K562 (cell line): Measurements from ENCODE around the gene CYP2A6. TPM values are rescaled to one million over a fixed set of nuclear protein-coding genes. Genes with fewer than 3 reads are reported as not detected.
"Not testable (repeated sequence)": the region's sequence is repeated elsewhere in the genome, so short reads cannot be mapped to it uniquely, and the experiment has no call there.

Source experiments
- ATAC-seq: fragments of 200-7000 bp; cut with Tn5 transposase; 3 replicates; pipeline ENCODE4 v1.9.1; 2020; ENCODE audit warnings: moderate library complexity
- BruUV-seq: library from RNA; stranded (reverse); fragments of 400-500 nt; replicated peaks from 2 replicates; lab custom pipeline; 2021; lab: Mats Ljungman, UMichigan
- CTCF ChIA-PET: fragments of 300-600 bp; formaldehyde crosslinking; extraction: SDS; loops from one replicate; lab custom pipeline; 2021; ENCODE audit warnings: low intra/inter-chr PET ratio; lab: Yijun Ruan, JAX
- POLR2A ChIA-PET: fragments of 300-600, 350-650 bp; sonication (Branson Sonifier 250); formaldehyde crosslinking; extraction: SDS; loops from one replicate; lab custom pipeline; 2021; ENCODE audit warnings: antibody characterized with exemption, inconsistent platforms; lab: Yijun Ruan, JAX
- DNase-seq, 4 experiments: peaks; one replicate each; pipeline versions ENCODE4 v3.0.0 to v3.0.0-alpha.2; 2011 to 2018; ENCODE audit warnings: low spot score in 3 of 4, mixed read lengths in 3 of 4; ENCODE audit errors: extremely low read depth in 1 of 4
- FAIRE-seq: peaks from 2 replicates; lab custom pipeline; 2011; peaks lifted over from hg19 to GRCh38; lab: Jason Lieb, UNC
- H2AFZ ChIP-seq: 2 replicates; pipeline ENCODE4 v1.6.0; 2011; ENCODE audit warnings: low read depth, low read length, control low read depth, inconsistent platforms
- H3K27ac ChIP-seq: fragments of 200-600 bp; 3 replicates; pipeline ENCODE4 v1.8.0; 2011; ENCODE audit warnings: low read depth, mild to moderate bottlenecking, control low read depth, inconsistent platforms, low read length, moderate library complexity, mixed read lengths; ENCODE audit errors: extremely low read depth
- H3K27me3 ChIP-seq, 2 experiments: fragments of 300-600 bp in 1 of 2; 2 replicates in 1 of 2; 3 replicates in 1 of 2; pipeline versions ENCODE4 v1.6.0 to v1.8.0; 2011; ENCODE audit warnings: inconsistent platforms in 2 of 2, low read length in 2 of 2, mild to moderate bottlenecking in 1 of 2, mixed read lengths in 1 of 2, moderate library complexity in 1 of 2; ENCODE audit not compliant: control insufficient read depth in 2 of 2, insufficient read depth in 2 of 2
- H3K36me3 ChIP-seq: fragments of 300-600 bp; 3 replicates; pipeline ENCODE4 v1.8.0; 2011; ENCODE audit warnings: mild to moderate bottlenecking, low read length, inconsistent platforms; ENCODE audit not compliant: control insufficient read depth, insufficient read depth
- H3K4me1 ChIP-seq, 2 experiments: fragments of 200-600 bp in 1 of 2; replicated peaks in 1 of 2; 2 replicates in 1 of 2; 3 replicates in 1 of 2; pipeline versions ENCODE4 v1.5.1 to v1.8.0; 2011; ENCODE audit warnings: inconsistent platforms in 2 of 2, low read length in 2 of 2, mild to moderate bottlenecking in 1 of 2, mixed read lengths in 1 of 2, moderate library complexity in 1 of 2; ENCODE audit not compliant: control insufficient read depth in 2 of 2, insufficient read depth in 2 of 2
- H3K4me2 ChIP-seq: 2 replicates; pipeline ENCODE4 v1.6.1; 2011; ENCODE audit warnings: low read length, control low read depth, inconsistent platforms, mixed read lengths; ENCODE audit not compliant: insufficient read depth
- H3K4me3 ChIP-seq: fragments of 200-600 bp; sonication (generic), shearing (Covaris generic); 2 replicates; pipeline ENCODE4 v1.5.1; 2016; ENCODE audit warnings: control low read depth, inconsistent platforms
- H3K79me2 ChIP-seq: fragments of 200-600 bp; 3 replicates; pipeline ENCODE4 v1.8.0; 2011; ENCODE audit warnings: low read length, inconsistent platforms; ENCODE audit not compliant: control insufficient read depth, insufficient read depth
- H3K9ac ChIP-seq, 2 experiments: 2 replicates each; pipeline versions ENCODE4 v1.6.0 to v1.6.1; 2011; ENCODE audit warnings: low read depth in 2 of 2, low read length in 2 of 2, control low read depth in 1 of 2, inconsistent platforms in 1 of 2, mild to moderate bottlenecking in 1 of 2, mixed read lengths in 1 of 2; ENCODE audit not compliant: insufficient read depth in 1 of 2
- H3K9me1 ChIP-seq: one replicate; pipeline ENCODE4 v1.6.0; 2011; ENCODE audit warnings: inconsistent platforms, mild to moderate bottlenecking, low read length, moderate library complexity; ENCODE audit not compliant: control insufficient read depth, insufficient read depth
- H3K9me3 ChIP-seq: replicated peaks from 2 replicates; pipeline ENCODE4 v1.5.1; 2011; ENCODE audit warnings: low read depth, low read length, inconsistent platforms; ENCODE audit not compliant: control insufficient read depth, insufficient read depth
- H4K20me1 ChIP-seq: replicated peaks from 2 replicates; pipeline ENCODE4 v1.6.1; 2011; ENCODE audit warnings: low read length, inconsistent platforms, mixed read lengths; ENCODE audit not compliant: control insufficient read depth, insufficient read depth
- NFE2 ChIP-seq: IDR thresholded peaks from 2 replicates; pipeline ENCODE4 v1.6.1; 2014; ENCODE audit warnings: antibody characterized with exemption, low read depth
- WGBS: fragments of 100-300 bp; shearing (Covaris generic); methylation state at CpG from one replicate; pipeline ENCODE4 v1.1.6; 2016; ENCODE audit warnings: low coverage, mixed read lengths; ENCODE audit not compliant: insufficient coverage; ENCODE audit errors: missing lambda C conversion rate; 5-methylcytosine and 5-hydroxymethylcytosine counted together
- in situ Hi-C: fragments of 300-500 bp; cut with MboI; formaldehyde crosslinking; loops from 4 replicates; pipeline ENCODE4 v1.15.0; 2018; ENCODE audit warnings: inconsistent platforms, mixed read lengths
- intact Hi-C: fragments of 100-400 bp; cut with micrococcal nuclease; formaldehyde crosslinking; loops from 2 replicates; pipeline ENCODE4 v1.14.2; 2022
- polyA plus RNA-seq, 8 experiments: library from polyadenylated mRNA; depleted of rRNA in 4 of 8; stranded (reverse) in 5 of 8; unstranded in 3 of 8; fragments of >200 nt; fragmentation: Nextera tagmentation in 2 of 8; fragmentation: Illumina TruSeq in 1 of 8; extraction: Ambion mirVana in 2 of 8; extraction: Trizol in 1 of 8; gene quantifications; 2 replicates each; pipeline versions ENCODE4 v1.2.1 to v1.2.3, GENCODE V29; 2011 to 2014; ENCODE audit warnings: inconsistent platforms in 1 of 8, missing spikeins in 1 of 8
- total RNA-seq, 7 experiments: library from RNA; depleted of rRNA in 6 of 7; stranded (reverse); fragments of >200 nt in 6 of 7; fragmentation: Illumina TruSeq in 2 of 7; extraction: Trizol in 2 of 7; gene quantifications; 2 replicates each; pipeline versions ENCODE4 v1.2.1 to v1.2.3, GENCODE V29; 2011 to 2021; ENCODE audit warnings: low replicate concordance in 1 of 7

CYP2A6 gene
- total and polyA plus RNA-seq, 9 of the 15 experiments (the other 6 are each of a cell fraction or from before 2014, with no cell fraction given), result 0.31 TPM; not detected in 8

DNA sequence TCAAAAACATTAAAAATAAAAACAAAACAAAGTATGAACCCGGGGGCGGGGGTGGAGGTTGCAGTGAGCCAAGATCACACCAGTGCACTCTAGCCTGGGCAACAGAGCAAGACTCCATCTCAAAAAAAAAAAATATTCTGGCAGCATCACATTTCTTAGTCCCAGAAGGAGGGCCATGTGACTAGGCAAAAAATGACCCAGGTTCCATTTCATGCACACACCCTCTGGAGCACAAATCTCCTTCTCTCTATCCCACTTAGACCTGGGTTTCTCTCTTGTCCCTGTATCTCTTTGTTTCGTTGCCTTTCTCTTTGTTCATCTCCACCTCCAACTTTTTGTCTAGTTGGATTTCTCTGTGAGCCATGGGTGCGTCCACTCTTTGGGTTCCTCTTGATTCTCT, 37.9 kb upstream of the CYP2A6 start (continued):
- peak; percentile 30; the same call in 1 of the 2 replicates for TF ChIP-seq NFE2

- H3K9me1 ChIP-seq, H3K4me3 ChIP-seq, CTCF ChIA-PET, H3K79me2 ChIP-seq, H3K9me3 ChIP-seq, H3K4me1 ChIP-seq, FAIRE-seq, H3K9ac ChIP-seq, H3K27me3 ChIP-seq, BruUV-seq, in situ Hi-C loops, DNase-seq, H2AFZ ChIP-seq, H3K36me3 ChIP-seq, POLR2A ChIA-PET, ATAC-seq, intact Hi-C loops, H4K20me1 ChIP-seq, H3K4me2 ChIP-seq, H3K27ac ChIP-seq: not testable (repeated sequence)
- WGBS, result no CpG with 5 or more reads among the region's 1 CpG
These were observed 34.1 kb upstream of the CYP2A6 start for GRCh38 chr19:40884187-40884931.

DNA sequence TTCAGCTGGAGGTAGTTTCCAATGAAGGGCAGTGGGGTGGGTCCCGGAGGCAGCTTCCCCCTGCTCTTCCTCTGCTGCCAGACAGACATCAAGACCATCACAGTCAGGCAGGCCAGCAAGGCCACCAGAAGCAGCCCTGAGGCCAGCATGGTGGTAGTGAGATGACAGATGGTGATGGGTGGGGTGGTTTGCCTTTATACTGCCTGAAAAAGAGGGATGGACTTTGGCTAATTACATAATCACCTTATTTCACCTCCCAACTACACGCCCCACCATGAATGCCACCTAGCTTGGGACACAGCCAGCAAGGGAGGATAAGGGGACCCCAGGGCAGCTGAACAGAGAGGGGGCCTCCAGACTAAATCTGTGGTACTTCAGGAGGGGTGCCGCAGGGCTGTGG, 31.8 kb upstream of the CYP2A6 start, which contains the start of gene CYP2A7:
Gene CYP2A7, minus strand, starts transcription at position 170 of the 400 bp plus-strand sequence. Its CDS starts 21 bp downstream, at position 149.
- H3K9ac ChIP-seq, H3K27ac ChIP-seq, H3K9me1 ChIP-seq, H3K36me3 ChIP-seq, H2AFZ ChIP-seq, DNase-seq, H3K4me2 ChIP-seq, H3K27me3 ChIP-seq, H3K4me3 ChIP-seq, H4K20me1 ChIP-seq, CTCF ChIA-PET, in situ Hi-C loops, ATAC-seq, H3K9me3 ChIP-seq, FAIRE-seq, intact Hi-C loops, H3K4me1 ChIP-seq, H3K79me2 ChIP-seq, BruUV-seq: not testable (repeated sequence)
- WGBS, result 29% methylated on average over 3 of the region's 3 CpGs
- POLR2A ChIA-PET, result interaction anchor here (0.6 kb wide), 1 partner anchor 42 kb away, joined by 3 read pairs; no protein-coding TSS in a partner anchor

DNA sequence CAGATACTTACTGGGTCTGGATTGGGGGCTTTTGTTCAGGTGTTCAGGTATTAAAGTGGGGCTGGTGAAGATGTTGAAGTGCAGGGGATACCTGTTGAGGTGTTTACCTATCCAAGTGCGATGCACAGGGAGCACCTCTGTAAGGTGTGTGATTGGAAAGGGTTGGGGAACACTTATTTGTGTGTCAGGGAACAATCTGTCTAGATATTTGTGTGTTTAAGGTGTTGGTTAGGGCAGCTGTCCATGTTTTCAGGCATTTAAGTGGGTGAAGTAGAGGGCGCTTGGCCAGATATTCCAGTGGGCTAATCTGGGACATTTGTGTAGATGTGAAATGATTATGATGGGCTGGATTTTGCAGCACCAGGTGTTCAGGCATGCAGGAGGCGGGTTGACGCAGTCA, 29.1 kb upstream of the CYP2A6 start:
- CTCF ChIA-PET, FAIRE-seq, H4K20me1 ChIP-seq, H3K9me1 ChIP-seq, H3K4me2 ChIP-seq, H3K27ac ChIP-seq, H3K36me3 ChIP-seq, H3K79me2 ChIP-seq, H3K9me3 ChIP-seq, in situ Hi-C loops, ATAC-seq, H2AFZ ChIP-seq, H3K9ac ChIP-seq, BruUV-seq, POLR2A ChIA-PET, DNase-seq, H3K4me3 ChIP-seq, H3K4me1 ChIP-seq, H3K27me3 ChIP-seq, intact Hi-C loops: not testable (repeated sequence)
- WGBS, result 0% methylated on average over 1 of the region's 4 CpGs
